ENCODE measurements around the gene NOS3.

- TF ChIP-seq ZNF274 (IDR thresholded peaks at IDR 0.05; ENCODE audit: low read depth, low read length): no peak
- TF ChIP-seq SUZ12 (IDR thresholded peaks at IDR 0.05; ENCODE audit: extremely low read depth, insufficient read depth, insufficient read length): no peak
These were observed 38.2 kb downstream of the NOS3 start for GRCh38 chr7:151028948-151029501.
